Measurements from ENCODE around the gene MACF1. TPM values are rescaled to one million over a fixed set of nuclear protein-coding genes. Genes with fewer than 3 reads are reported as not detected.
A peak's percentile ranks its signal among the peaks of the same experiment; 100 is the strongest.

MACF1 gene
- total and polyA plus RNA-seq, 12 donors: 85.3 to 379 (median 305) TPM

DNA sequence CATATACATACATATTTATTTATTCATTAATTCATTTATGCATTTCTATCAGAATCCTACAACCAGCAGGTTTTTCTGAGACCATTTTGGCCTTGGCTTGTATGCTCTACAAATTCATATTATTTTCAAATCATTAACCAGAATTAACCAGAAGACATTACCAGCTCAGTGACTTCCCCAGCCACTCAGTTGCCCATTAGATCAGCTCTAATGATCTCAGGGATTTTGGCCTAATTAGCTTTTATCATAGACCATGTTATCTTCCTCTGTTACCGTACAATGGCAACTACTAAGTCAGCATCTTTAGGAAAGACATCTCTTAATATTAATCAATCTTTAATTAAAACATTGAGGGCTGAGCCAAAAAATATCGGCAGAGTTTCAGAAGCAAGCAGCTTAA, 196.6 kb downstream of the MACF1 start:
- no peak overlapping the region for H3K27ac ChIP-seq

DNA sequence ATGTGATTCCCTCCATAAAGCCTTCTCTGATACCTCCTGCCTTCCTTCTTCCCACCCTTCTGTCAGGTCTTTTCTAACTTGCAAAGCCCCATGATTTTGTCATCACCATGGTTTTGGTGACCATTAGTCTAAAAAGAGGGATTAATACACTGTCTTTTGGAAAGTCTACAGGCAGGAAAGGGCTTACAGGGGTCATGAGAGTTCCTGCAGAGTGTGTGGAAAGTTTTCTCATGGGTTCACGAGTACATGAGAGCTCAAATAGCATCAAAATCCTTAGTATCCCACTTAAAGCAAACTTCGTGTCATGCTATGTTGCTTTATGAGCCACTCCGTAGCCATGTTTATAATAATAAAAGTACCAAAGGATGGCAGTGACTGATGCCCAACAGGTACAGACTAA, 200.4 kb downstream of the MACF1 start:
- intact Hi-C loops (cut with DNase I): loop anchor here in 1 of 10 donors (5.0 kb wide), 1 partner anchor 33 kb away; no protein-coding TSS in a partner anchor

More for the DNA sequence above, 196.6 kb downstream of the MACF1 start:
- peaks cover 0 to 8% (median 0%) of the 10 kb centered on the region in 9 donors for H3K36me3 ChIP-seq
- DNase-seq: no peak
- peaks cover 4 to 71% (median 51%) of the 10 kb centered on the region in 9 donors for H3K4me1 ChIP-seq
- ATAC-seq: no peak
- intact Hi-C loops (cut with DNase I): no loop called here
- no peaks in the 10 kb centered on the region for H3K9me3 ChIP-seq
- TF ChIP-seq CTCF (IDR thresholded peaks at IDR 0.05): no peak
- H3K4me3 ChIP-seq: no peak overlapping the region
- WGBS, 2 donors: 82 to 83% methylated on average over 2 of the region's 2 CpGs
- H3K27me3 ChIP-seq: no peaks in the 10 kb centered on the region

DNA sequence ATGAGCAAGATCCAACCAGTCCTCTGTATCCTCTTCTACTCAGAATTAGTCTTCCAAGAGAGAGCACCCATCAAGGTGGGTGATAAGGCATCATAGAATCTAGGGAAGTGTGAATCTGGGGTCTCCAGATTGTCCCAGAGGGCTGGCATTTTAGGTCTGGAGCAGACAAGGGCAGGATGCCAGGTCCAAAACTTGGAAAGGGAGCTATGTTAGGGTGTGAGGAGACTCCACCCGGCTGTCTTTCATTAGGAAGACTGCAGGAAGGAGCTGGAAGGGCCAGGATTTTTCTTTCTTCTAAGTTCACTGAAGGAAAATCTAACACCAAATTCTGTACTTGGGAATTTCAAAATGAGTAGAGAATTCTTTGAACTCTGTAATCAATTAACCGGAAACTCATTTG, 200.9 kb downstream of the MACF1 start:
- no peak for ATAC-seq
- peaks cover 0 to 9% (median 0%) of the 10 kb centered on the region in 9 donors for H3K36me3 ChIP-seq
- intact Hi-C loops (cut with DNase I): loop anchor here in 1 of 10 donors (5.0 kb wide), 1 partner anchor 33 kb away; no protein-coding TSS in a partner anchor
- no peaks in the 10 kb centered on the region for H3K9me3 ChIP-seq
- H3K27ac ChIP-seq: peak overlapping the region in 8 of 10 donors; percentile 4 to 56 (median 26)
- no peak for DNase-seq
- H3K4me1 ChIP-seq: peaks cover 7 to 61% (median 48%) of the 10 kb centered on the region in 9 donors
- H3K4me3 ChIP-seq: no peak overlapping the region
- no peaks in the 10 kb centered on the region for H3K27me3 ChIP-seq
- WGBS, 2 donors: 33 to 42% methylated on average over 2 of the region's 2 CpGs
- TF ChIP-seq CTCF (IDR thresholded peaks at IDR 0.05): no peak

More for the DNA sequence above, 200.4 kb downstream of the MACF1 start:
- Histone ChIP-seq H3K4me1 (peaks cover 7 to 61% (median 43%) of the 10 kb centered on the region in 9 donors), H3K27ac (peak overlapping the region in 6 of 10 donors; percentile 4 to 56 (median 28)), H3K27me3 (no peaks in the 10 kb centered on the region), H3K4me3 (no peak overlapping the region), H3K9me3 (no peaks in the 10 kb centered on the region), H3K36me3 (peaks cover 0 to 8% (median 0%) of the 10 kb centered on the region in 9 donors)
- ATAC-seq (no peak), DNase-seq (no peak)
- WGBS, 2 donors: 72 to 74% methylated on average over 3 of the region's 3 CpGs
- no peak for TF ChIP-seq CTCF (IDR thresholded peaks at IDR 0.05)

- H3K36me3 ChIP-seq: peaks cover 0 to 16% (median 0%) of the 10 kb centered on the region in 9 donors
- WGBS, 2 donors: 70% methylated on average over 7 of the region's 7 CpGs
- DNase-seq (no peak), ATAC-seq (no peak)
- no peaks in the 10 kb centered on the region for H3K27me3 ChIP-seq
- peaks cover 16 to 76% (median 62%) of the 10 kb centered on the region in 9 donors for H3K4me1 ChIP-seq
- no peak for TF ChIP-seq CTCF (IDR thresholded peaks at IDR 0.05)
- intact Hi-C loops (cut with DNase I): loop anchor here in 1 of 10 donors (5.0 kb wide), 1 partner anchor 34 kb away; no protein-coding TSS in a partner anchor
- H3K27ac ChIP-seq: peak overlapping the region in 7 of 10 donors; percentile 82 to 98 (median 93)
- no peaks in the 10 kb centered on the region for H3K9me3 ChIP-seq
- no peak overlapping the region for H3K4me3 ChIP-seq
Measured at GRCh38 chr1:39406533-39407450, 202.3 kb downstream of the MACF1 start.

Measured in heart right ventricle (tissue), 16 donors.